Rectal smooth muscle tissue (tissue), 1 donor: Measurements from ENCODE around the gene BCOR.

Experiments
- H3K27ac ChIP-seq: one replicate; pipeline ENCODE4 v1.7.0; 2013; ENCODE audit warnings: low read depth, low read length, inconsistent platforms
- H3K27me3 ChIP-seq: one replicate; pipeline ENCODE4 v1.7.0; 2013; ENCODE audit warnings: low read length; ENCODE audit not compliant: control insufficient read depth, insufficient read depth
- H3K36me3 ChIP-seq: one replicate; pipeline ENCODE4 v1.7.0; 2013; ENCODE audit warnings: low read length; ENCODE audit not compliant: control insufficient read depth, insufficient read depth
- H3K4me1 ChIP-seq: one replicate; pipeline ENCODE4 v1.7.0; 2013; ENCODE audit warnings: low read length; ENCODE audit not compliant: control insufficient read depth, insufficient read depth
- H3K4me3 ChIP-seq: one replicate; pipeline ENCODE4 v1.7.0; 2013; ENCODE audit warnings: low read length
- H3K9ac ChIP-seq: one replicate; pipeline ENCODE4 v1.7.0; 2013; ENCODE audit warnings: low read length

The BCOR gene

DNA sequence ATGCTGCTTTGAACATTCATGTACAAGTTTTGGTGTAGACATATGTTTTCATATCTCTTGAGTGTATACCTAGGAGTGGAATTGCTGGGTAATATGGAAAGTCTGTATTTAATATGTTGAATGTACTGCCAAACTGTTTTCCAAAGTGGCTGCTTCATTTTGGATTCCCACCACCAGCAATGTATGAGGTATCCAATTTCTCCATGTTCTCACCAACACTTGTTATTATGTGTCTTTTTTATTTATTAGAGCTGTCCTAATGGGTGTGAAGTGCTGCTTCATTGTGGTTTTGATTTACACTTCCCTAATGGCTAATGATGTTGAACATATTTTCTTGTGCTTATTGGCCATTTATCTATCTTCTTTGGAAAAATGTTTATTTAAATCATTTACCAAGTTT is 60.4 kb downstream of the BCOR start:
- no peak overlapping the region for H3K27ac ChIP-seq
- H3K4me1 ChIP-seq, result no peaks in the 10 kb centered on the region
- no peak overlapping the region for H3K4me3 ChIP-seq
- no peaks in the 10 kb centered on the region for H3K36me3 ChIP-seq
- no peaks in the 10 kb centered on the region for H3K27me3 ChIP-seq
- no peak overlapping the region for H3K9ac ChIP-seq

DNA sequence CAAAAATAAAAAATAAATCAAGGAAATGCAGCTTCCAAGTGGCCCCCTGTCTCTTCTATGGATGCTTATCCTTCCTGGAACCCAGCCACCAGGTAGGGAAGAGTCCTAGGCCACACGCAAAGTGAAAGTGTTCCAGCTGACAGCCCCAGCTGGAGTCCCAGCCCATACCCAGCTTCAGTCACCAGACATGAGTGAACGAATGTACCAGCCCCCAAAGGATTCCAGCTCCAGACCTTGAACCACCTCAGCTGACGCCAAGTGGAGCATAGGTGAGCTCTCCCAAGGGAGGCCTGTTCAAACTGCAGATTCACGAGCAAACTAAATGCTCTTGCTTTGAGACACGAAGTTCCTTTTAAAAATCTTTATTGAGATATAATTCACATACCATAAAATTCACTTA is 62.0 kb downstream of the BCOR start:
- Histone ChIP-seq H3K27ac (no peak overlapping the region), H3K36me3 (no peaks in the 10 kb centered on the region), H3K4me3 (no peak overlapping the region), H3K4me1 (no peaks in the 10 kb centered on the region), H3K27me3 (no peaks in the 10 kb centered on the region), H3K9ac (no peak overlapping the region)

DNA sequence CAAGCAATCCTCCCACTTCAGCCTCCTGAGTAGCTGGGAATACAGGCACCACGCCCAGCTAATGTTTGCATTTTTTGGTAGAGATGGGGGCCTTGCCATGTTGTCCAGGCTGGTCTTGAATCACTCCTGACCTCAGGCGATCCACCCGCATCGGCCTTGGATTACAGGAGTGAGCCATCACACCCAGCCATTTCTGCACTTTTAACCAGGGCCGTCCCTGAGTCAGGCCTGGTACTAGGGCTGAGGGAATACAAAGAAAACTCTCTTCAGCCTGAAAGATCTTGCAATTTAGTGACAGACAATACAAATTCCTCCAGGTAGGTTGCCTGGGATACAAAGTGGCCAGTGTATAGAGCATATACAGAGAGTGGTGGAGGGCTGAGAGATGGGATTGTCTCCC is 65.8 kb downstream of the BCOR start:
- no peaks in the 10 kb centered on the region for H3K36me3 ChIP-seq
- no peaks in the 10 kb centered on the region for H3K27me3 ChIP-seq
- no peak overlapping the region for H3K9ac ChIP-seq
- H3K4me3 ChIP-seq, result no peak overlapping the region
- H3K4me1 ChIP-seq, result no peaks in the 10 kb centered on the region
- no peak overlapping the region for H3K27ac ChIP-seq

DNA sequence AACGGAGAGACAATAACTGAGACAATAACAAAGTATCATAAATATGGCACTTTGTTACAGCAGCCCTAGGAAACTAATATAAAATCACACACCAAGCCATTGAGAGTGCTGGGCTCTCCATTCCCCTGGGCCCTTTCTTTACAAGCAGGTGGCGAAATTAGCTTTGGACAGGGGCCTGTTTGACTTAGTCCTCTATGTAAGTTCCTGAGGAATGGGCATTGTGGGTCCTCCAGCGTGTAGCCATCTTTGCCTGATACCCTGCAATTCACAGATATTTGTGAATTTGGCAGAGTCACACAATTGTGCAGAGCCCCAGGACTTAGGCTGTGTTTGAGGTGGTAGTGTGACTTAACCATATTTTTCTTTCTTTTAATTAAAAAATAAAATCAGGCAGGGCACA is 67.6 kb downstream of the BCOR start:
- H3K9ac ChIP-seq, result no peak overlapping the region
- no peak overlapping the region for H3K27ac ChIP-seq
- no peaks in the 10 kb centered on the region for H3K36me3 ChIP-seq
- no peaks in the 10 kb centered on the region for H3K4me1 ChIP-seq
- no peak overlapping the region for H3K4me3 ChIP-seq
- H3K27me3 ChIP-seq, result no peaks in the 10 kb centered on the region

DNA sequence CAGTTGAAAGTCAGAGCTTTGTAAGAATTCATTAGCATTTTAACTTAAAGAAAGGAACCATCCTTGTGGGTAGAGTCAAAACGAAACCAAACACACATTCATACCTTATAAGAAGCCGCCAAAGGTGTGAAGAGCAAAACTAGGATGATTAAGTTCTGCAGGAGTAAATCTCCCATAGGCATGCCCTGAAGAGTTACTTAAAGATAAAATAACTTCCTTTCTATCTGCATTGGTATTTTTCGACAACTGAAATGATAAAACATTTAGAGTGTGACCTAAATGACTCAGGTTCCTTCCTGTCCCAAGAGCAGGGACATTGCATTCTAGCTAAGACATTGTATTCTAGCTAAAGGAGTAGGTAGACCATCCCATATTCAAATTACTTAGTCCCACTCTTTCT is 75.3 kb downstream of the BCOR start:
- no peaks in the 10 kb centered on the region for H3K27me3 ChIP-seq
- no peak overlapping the region for H3K9ac ChIP-seq
- H3K36me3 ChIP-seq, result no peaks in the 10 kb centered on the region
- H3K4me1 ChIP-seq, result no peaks in the 10 kb centered on the region
- H3K27ac ChIP-seq, result no peak overlapping the region
- H3K4me3 ChIP-seq, result no peak overlapping the region

DNA sequence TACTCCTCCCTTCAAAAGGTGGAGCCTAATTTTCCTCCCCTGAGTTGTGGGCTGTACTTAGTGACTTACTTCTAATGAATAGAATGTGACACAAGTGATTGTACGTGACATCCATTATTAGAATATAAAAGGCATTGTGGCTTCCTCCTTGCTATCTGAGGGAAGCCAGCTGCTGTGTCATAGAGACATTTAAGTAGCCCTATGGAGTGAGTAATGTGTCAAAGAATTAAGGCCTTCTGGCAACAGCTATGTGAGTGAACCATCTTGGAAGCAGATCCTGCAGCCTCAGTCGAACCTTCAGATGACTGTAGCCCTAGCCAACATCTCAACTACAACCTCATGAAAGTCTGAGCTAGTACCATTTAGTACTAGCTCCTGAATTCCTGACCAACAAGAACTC is 76.1 kb downstream of the BCOR start:
- Histone ChIP-seq H3K36me3 (no peaks in the 10 kb centered on the region), H3K9ac (no peak overlapping the region), H3K4me1 (no peaks in the 10 kb centered on the region), H3K4me3 (no peak overlapping the region), H3K27me3 (no peaks in the 10 kb centered on the region), H3K27ac (no peak overlapping the region)

DNA sequence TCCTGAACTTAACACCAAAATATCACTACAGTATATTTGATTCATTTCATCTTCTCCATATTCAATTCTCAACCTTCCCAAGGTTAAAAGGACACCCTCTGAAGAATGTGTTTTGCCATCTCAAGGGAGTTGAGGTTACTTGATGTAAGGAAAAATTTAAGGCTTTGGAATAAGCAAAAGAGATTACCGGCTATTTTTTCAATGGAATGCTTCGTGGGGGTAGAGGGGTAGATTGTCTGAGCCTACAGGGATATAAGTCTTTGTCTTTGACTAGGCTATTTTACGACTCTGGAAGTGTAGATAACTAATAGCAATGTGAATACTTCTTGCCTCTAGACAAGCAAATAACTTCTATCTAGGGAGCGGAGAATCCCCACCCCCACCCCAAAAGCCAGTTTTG is 78.2 kb downstream of the BCOR start:
- Histone ChIP-seq H3K27ac (no peak overlapping the region), H3K27me3 (no peaks in the 10 kb centered on the region), H3K4me1 (no peaks in the 10 kb centered on the region), H3K9ac (no peak overlapping the region), H3K4me3 (no peak overlapping the region), H3K36me3 (no peaks in the 10 kb centered on the region)

DNA sequence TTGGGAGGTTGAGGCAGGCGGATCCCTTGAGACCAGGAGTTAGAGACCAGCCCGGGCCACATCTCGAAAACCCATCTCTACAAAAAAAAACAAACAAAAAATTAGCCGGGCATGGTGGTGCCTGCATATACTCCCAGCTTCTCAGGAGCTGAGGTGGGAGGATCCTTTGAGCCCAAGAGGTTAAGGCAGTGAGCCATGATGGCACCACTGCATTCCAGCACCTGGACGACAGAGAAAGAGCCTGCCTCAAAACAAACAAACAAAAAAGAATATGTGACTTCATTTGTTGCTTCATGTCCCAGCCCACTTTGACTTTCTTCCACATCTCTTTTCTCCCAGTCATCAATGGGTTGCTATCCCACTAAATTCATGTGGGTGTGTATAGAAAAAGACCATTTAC is 79.7 kb downstream of the BCOR start:
- H3K9ac ChIP-seq, result no peak overlapping the region
- no peaks in the 10 kb centered on the region for H3K4me1 ChIP-seq
- peaks cover 2% of the 10 kb centered on the region for H3K27me3 ChIP-seq
- no peaks in the 10 kb centered on the region for H3K36me3 ChIP-seq
- H3K27ac ChIP-seq, result no peak overlapping the region
- H3K4me3 ChIP-seq, result no peak overlapping the region

DNA sequence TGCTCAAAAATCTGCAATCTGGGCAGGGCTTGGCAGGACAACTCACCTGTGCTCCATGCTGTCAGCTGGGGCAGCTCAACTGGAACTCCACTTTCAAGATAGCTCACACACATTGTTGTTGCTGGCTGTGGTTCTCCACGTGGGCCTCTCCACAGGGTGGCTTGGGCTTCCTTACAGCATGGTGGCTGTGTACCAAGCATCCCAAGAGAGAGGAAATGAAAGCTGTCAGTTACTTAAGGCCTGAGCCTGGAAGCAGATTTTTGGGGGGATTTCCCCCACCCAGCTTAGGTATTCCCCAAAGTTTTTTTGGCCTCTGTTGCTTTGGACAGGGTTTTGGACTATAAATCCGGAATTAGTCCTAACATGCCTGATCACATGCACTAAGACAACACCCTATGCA is 81.0 kb downstream of the BCOR start:
- no peaks in the 10 kb centered on the region for H3K36me3 ChIP-seq
- H3K4me1 ChIP-seq, result no peaks in the 10 kb centered on the region
- no peak overlapping the region for H3K27ac ChIP-seq
- no peak overlapping the region for H3K4me3 ChIP-seq
- no peak overlapping the region for H3K9ac ChIP-seq
- H3K27me3 ChIP-seq, result peaks cover 6% of the 10 kb centered on the region

DNA sequence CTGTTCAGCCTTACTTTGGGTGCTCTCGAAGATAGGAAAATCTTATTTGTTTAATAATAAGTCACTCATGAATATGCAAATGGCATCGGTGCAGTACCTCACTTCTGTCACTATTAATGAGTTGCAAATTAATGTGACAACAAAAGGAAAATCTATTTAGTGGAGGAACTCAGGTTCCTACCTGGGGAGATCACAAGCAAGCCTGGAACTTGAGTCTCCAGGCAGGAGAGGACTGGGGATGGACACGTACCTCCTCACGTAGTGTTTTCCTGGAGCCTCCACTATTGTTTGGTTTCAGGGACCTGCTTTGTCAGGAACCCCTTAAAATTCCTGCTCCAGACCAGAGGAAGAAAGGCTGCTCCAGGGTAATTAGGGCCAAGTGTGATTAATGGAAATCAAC is 82.1 kb downstream of the BCOR start:
- Histone ChIP-seq H3K27me3 (peaks cover 10% of the 10 kb centered on the region), H3K4me3 (no peak overlapping the region), H3K4me1 (no peaks in the 10 kb centered on the region), H3K27ac (no peak overlapping the region), H3K36me3 (no peaks in the 10 kb centered on the region), H3K9ac (no peak overlapping the region)

DNA sequence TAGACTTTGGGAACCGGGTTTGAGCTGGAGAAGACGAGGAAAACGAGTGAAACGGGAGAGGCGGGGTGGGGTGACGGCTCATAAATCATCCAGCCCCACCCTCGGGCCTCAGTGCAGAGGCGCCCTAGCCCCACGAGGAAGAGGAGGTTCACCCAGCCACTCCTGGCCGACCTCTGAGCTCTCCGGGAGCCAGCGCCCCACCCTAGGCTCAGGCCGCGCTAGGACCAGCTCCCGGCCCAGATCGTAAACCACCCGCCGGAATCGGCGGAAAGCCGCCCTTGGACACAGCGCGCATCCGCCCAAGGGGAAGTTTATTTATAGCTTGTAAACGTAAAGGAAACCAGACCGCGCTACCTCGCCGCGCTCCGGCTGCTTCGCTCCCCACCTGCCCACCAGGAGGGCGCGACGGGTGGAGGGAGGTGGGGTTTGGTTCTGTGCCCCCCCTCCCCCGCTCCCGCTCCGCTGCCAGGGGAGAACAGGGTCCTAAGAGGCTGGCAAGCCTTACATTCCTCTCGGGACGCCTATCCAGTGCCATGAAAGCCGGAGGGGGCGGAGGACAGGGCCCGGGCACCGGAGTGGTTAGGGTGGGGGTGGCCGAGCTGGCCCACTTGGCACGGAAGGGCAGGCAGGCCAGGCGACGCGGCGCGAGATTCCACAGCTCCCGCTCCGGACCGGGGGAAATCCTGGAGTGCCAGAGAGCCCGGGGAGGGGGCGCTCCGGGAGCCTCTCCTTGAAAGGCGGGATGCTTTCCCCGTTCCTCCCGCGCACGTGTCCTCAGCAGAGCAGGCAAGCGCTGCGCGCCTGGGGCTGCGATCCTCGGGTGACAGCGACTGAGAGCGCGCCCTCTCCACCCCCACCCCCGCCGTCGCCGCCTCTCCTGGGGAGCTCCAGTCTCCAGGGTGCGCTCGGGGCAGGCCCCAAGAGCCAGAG is 84.2 kb downstream of the BCOR start:
- Histone ChIP-seq H3K36me3 (no peaks in the 10 kb centered on the region), H3K27ac (peak overlapping the region; percentile 77), H3K9ac (no peak overlapping the region), H3K27me3 (peaks cover 12% of the 10 kb centered on the region), H3K4me3 (peak overlapping the region; percentile 74), H3K4me1 (no peaks in the 10 kb centered on the region)

DNA sequence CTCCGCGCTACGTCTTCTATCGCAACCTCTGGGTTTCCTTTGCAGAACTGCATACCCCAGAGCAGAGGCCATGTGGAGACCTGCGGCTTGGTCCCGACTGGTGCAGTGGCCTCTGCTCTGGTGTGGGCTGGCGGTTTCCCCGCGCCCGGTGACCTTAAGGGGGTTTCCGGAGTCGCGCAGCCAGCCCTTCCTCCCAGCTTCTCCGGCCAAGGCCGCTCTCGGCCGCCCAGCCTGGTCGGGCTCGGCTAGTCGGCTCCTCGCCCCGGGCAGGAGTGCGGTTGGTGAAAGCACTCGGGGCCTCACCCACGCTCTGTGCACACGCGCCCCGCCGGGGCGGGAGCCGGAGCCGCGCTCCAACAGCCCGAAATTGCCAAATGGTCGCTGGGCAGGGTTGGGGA is 84.9 kb downstream of the BCOR start:
- H3K9ac ChIP-seq, result no peak overlapping the region

More for the DNA sequence above, 84.9 kb downstream of the BCOR start:
- peak overlapping the region; percentile 74 for H3K4me3 ChIP-seq
- H3K27me3 ChIP-seq, result peaks cover 12% of the 10 kb centered on the region
- H3K27ac ChIP-seq, result peak overlapping the region; percentile 77
- H3K36me3 ChIP-seq, result no peaks in the 10 kb centered on the region
- no peaks in the 10 kb centered on the region for H3K4me1 ChIP-seq
